Stimulated activated CD8-positive, alpha-beta memory T cell treated with anti-CD3 and anti-CD28 coated beads, Interleukin-15, amount 100 ng/mL, for 4 hours (primary cell): ENCODE data around the gene ADAM15.

Source experiments
- DNase-seq, 2 donors: peaks; one replicate each; pipeline ENCODE4 v3.0.0-alpha.2; 2020; ENCODE audit warnings: low read depth in 2 of 2

ADAM15 gene

DNA sequence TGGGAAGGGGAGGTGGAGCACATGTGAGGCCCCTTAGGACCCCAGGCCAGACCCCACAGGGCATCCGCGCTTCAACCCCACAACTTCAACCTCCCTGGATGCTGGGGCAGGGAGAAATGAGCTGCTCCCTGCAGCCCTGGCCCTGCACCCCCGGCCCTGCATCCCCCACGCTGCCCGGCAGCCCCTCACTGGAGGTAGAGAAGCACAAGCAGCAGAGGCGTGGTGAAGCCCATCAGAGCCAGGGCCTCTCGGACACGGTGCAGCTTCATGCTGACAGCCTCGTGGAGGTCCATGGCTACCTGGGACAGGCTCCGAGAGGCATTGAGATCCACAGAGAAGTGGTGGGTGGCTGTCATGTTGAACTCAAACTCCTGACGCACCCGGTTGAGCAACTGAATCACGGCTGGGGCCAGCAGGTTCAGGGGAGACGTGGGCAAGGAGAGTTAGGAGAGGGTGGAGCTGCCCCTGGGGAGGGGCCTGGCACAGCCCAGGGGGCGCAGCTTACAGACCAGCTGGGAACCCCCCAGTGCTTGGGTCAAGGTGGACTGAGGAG is 20.8 kb upstream of the ADAM15 start:
- no peak for DNase-seq

GRCh38 chr1:155030899-155031298 is 20.2 kb upstream of the ADAM15 start:
- DNase-seq, result no peak

DNA sequence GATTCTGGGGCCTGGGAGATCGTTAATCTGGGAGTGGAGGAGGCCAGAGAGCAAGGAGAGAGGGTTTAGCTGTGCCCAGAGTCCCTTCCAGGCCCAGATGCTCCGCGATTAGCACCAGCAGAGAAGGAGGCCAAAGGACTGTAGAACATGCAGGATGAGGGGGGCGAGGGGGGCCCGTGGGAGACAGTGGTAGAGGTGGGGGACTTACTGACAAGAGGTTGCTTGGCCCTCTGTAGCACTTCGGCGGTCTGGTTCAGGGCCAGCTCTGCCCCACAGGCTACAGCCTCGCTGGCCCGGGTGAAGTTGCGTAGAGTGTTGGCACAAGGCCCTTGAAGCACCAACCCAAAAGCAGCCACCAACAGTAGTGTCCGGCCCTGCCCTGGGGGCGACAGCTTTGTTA is 18.2 kb upstream of the ADAM15 start:
- DNase-seq, result no peak

DNA sequence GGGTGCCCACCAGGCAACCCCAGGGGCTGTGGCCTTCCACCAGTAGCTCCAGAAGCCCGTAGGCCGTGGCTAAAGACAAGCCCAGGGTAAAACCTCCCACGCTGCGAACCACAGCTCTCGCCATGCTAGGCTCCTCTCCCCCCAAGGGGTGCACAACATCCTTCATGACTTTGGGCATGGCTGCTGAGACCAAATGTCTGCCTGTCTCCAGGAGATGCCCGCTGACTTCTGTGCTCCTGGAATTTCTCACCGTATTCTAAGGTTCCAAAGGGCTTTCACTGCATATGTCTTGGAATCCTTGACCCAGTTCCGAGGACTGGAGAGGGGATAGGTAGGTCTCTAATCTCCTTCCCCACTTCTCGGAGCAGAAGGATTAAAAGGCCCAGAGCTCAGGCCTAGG is 17.6 kb upstream of the ADAM15 start, which contains the start of the genes DCST1 and DCST2:
Gene DCST1, plus strand, starts transcription at position 301 of the 400 bp plus-strand sequence. CDS start 213 bp downstream, outside the sequence.
Gene DCST2, minus strand, starts transcription at position 258 of the 400 bp plus-strand sequence. Its CDS starts 80 bp downstream, at position 178.
- no peak for DNase-seq

- no peak for DNase-seq
Measured at GRCh38 chr1:155034318-155035208, 16.6 kb upstream of the ADAM15 start.

DNA sequence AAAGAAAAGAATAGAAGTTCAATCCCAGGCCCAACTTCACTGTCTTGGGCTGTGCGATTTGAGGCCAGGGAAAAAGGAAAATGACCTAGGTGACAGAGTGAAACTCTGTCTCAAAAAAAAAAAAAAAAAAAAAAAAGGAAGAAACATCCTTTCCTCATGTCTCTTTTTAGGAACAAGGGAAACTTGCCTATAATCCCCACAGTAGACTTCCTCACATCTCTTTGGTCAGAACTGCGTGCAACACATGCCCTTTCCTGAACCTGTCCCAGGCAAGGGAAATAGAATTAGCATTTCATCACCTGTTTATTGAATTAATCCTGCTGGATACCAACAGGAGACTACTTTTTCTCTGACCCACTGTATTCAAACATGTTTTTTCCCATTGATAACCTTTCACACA is 15.2 kb upstream of the ADAM15 start:
- DNase-seq, result no peak

DNA sequence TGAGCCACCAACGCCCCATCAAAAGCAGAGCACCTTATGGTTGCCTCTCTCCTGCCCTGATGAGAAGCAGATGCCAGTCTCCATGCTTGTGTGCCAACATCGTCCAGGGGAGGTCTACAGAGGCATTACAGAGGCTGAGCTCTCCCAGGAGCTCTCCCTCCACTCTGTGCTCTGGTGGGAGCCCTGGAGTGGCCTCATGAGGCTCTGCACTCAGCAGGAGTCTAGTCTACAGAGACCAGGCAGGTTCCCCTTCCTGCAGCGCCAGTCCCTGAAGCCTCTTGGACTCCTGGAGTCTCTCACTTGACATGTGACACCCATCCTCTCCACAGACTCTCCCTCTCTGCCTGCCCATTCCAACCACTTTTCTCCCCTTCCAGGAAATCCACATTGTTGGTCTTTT is 14.1 kb upstream of the ADAM15 start:
- DNase-seq, result no peak

GRCh38 chr1:155037851-155038441 is 13.2 kb upstream of the ADAM15 start:
- no peak for DNase-seq

DNA sequence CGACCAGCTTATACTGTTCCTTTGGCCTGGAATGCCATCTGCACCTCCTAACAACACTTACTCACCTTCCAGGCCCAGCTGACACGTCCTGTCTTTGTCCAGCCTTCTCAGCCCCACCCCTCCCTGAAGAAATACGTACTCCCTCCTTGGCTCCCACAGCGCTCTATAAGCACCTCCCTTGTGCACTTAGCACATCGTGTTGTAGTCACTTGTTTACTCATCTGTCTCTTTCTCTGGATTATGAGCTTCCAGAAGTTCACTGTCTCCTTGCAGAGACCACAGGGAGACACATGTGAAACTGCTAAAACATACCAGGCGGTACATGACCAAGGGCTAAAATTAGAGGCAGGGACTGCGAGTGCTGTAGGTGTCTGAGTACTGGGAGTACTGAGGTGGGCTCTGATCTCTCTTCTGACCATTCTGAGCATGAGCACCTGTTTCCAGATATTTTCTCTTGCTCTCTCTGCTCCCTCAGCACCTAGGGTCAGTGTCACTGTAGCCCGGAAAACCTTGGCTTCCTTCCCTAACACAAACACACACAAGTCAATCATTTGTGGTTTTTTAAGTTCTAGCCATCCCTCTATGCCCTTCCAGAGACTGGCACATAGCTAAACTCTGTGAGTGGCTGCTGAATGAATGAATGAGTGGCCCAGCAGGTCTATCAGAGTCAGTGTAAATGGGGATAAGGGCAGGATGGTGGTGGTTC is 12.4 kb upstream of the ADAM15 start:
- DNase-seq, result no peak

GRCh38 chr1:155039308-155039669 is 11.8 kb upstream of the ADAM15 start:
- DNase-seq, result no peak

- no peak for DNase-seq
Measured at GRCh38 chr1:155040358-155041093, 10.6 kb upstream of the ADAM15 start.

- DNase-seq, result no peak
Measured at GRCh38 chr1:155042789-155043188, 8.3 kb upstream of the ADAM15 start.

DNA sequence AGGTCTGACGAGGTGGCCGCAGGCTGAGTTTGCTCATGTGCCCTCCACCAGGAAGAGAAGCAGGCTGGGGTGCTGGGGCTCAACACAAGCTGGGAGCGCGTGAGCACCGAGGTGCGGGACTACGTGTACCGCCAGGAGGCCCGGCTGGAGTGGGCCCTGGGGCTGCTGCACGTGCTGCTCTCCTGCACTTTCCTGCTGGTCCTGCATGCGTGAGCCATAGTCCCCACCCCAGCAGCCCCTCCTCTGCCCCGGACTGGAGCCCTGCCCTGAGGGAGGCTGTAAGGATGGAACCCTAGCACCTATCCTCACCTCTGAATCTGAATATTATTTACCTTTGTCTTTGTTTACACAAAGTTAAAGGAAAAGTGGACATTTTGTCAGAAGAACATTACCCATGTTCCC is 7.8 kb upstream of the ADAM15 start:
- DNase-seq, result no peak

- DNase-seq, result no peak
Measured at GRCh38 chr1:155043793-155044192, 7.3 kb upstream of the ADAM15 start.

- no peak for DNase-seq
Measured at GRCh38 chr1:155044365-155044764, 6.8 kb upstream of the ADAM15 start.

- no peak for DNase-seq
Measured at GRCh38 chr1:155044812-155045657, 6.1 kb upstream of the ADAM15 start.

- DNase-seq, result no peak
Measured at GRCh38 chr1:155048449-155049334, 2.4 kb upstream of the ADAM15 start.

- DNase-seq, result no peak
Measured at GRCh38 chr1:155049651-155050559, 1.2 kb upstream of the ADAM15 start.
